DND-41 (cell line): ENCODE data around the gene KCNH8.

Source experiments
- ATAC-seq: fragments of 200-7000 bp; cut with Tn5 transposase; 3 replicates; pipeline ENCODE4 v1.9.1; 2021; ENCODE audit warnings: low read depth; ENCODE audit not compliant: insufficient read depth
- DNase-seq: peaks from one replicate; pipeline ENCODE4 v3.0.0-alpha.2; 2020
- H2AFZ ChIP-seq: 2 replicates; pipeline ENCODE4 v1.6.0; 2012; ENCODE audit warnings: low read depth, low read length
- H3K27ac ChIP-seq: 2 replicates; pipeline ENCODE4 v1.5.1; 2012; ENCODE audit warnings: low read length, inconsistent platforms
- H3K27me3 ChIP-seq: fragments of 200-600 bp; sonication (generic); 2 replicates; pipeline ENCODE4 v1.6.0; 2012; ENCODE audit warnings: low read length, mild to moderate bottlenecking, inconsistent platforms; ENCODE audit not compliant: insufficient read depth, poor library complexity
- H3K36me3 ChIP-seq: 2 replicates; pipeline ENCODE4 v1.5.1; 2012; ENCODE audit warnings: low read length, inconsistent platforms; ENCODE audit not compliant: insufficient read depth
- H3K4me1 ChIP-seq: 2 replicates; pipeline ENCODE4 v1.5.1; 2012; ENCODE audit warnings: mild to moderate bottlenecking, low read length; ENCODE audit not compliant: insufficient read depth
- H3K4me2 ChIP-seq: 2 replicates; pipeline ENCODE4 v1.6.0; 2012; ENCODE audit warnings: mild to moderate bottlenecking, moderate library complexity, low read length, inconsistent platforms; ENCODE audit not compliant: insufficient read depth
- H3K4me3 ChIP-seq, 2 experiments: fragments of 200-600 bp in 1 of 2; shearing (Covaris generic) in 1 of 2; 2 replicates each; pipeline ENCODE4 v1.5.1; 2012 to 2016; ENCODE audit warnings: inconsistent platforms in 2 of 2, low read length in 2 of 2, mild to moderate bottlenecking in 2 of 2, low read depth in 1 of 2, moderate library complexity in 1 of 2
- H3K79me2 ChIP-seq: 2 replicates; pipeline ENCODE4 v1.6.0; 2012; ENCODE audit warnings: low read length, inconsistent platforms; ENCODE audit not compliant: insufficient read depth
- H3K9ac ChIP-seq: 2 replicates; pipeline ENCODE4 v1.6.0; 2012; ENCODE audit warnings: low read depth, mild to moderate bottlenecking, inconsistent platforms, low read length, moderate library complexity
- H3K9me3 ChIP-seq: 2 replicates; pipeline ENCODE4 v1.5.1; 2012; ENCODE audit warnings: low read length, moderate library complexity, mild to moderate bottlenecking, inconsistent platforms; ENCODE audit not compliant: insufficient read depth, severe bottlenecking
- H4K20me1 ChIP-seq: 2 replicates; pipeline ENCODE4 v1.6.0; 2012; ENCODE audit warnings: low read length; ENCODE audit not compliant: insufficient read depth
- EZH2 ChIP-seq: IDR thresholded peaks from 3 replicates; pipeline ENCODE4 v1.6.1; 2012; ENCODE audit warnings: borderline replicate concordance, low read depth, mild to moderate bottlenecking, moderate library complexity, low read length, inconsistent platforms; ENCODE audit not compliant: severe bottlenecking
- TF ChIP-seq, protein P1 (sequence below): IDR thresholded peaks from 2 replicates; pipeline ENCODE4 v1.5.1; 2012; ENCODE audit warnings: borderline replicate concordance, low read length, moderate library complexity, mild to moderate bottlenecking; ENCODE audit not compliant: poor library complexity, severe bottlenecking; ENCODE audit errors: extremely low read depth

Gene KCNH8

GRCh38 chr3:19190126-19190525, 41.8 kb downstream of the KCNH8 start:
- no peaks in the 10 kb centered on the region for H3K4me1 ChIP-seq
- H3K4me2 ChIP-seq, result no peak overlapping the region
- no peak overlapping the region for H3K9ac ChIP-seq
- H2AFZ ChIP-seq, result no peak overlapping the region
- H4K20me1 ChIP-seq, result no peaks in the 10 kb centered on the region
- TF ChIP-seq, protein P1, sequence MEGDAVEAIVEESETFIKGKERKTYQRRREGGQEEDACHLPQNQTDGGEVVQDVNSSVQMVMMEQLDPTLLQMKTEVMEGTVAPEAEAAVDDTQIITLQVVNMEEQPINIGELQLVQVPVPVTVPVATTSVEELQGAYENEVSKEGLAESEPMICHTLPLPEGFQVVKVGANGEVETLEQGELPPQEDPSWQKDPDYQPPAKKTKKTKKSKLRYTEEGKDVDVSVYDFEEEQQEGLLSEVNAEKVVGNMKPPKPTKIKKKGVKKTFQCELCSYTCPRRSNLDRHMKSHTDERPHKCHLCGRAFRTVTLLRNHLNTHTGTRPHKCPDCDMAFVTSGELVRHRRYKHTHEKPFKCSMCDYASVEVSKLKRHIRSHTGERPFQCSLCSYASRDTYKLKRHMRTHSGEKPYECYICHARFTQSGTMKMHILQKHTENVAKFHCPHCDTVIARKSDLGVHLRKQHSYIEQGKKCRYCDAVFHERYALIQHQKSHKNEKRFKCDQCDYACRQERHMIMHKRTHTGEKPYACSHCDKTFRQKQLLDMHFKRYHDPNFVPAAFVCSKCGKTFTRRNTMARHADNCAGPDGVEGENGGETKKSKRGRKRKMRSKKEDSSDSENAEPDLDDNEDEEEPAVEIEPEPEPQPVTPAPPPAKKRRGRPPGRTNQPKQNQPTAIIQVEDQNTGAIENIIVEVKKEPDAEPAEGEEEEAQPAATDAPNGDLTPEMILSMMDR, result no peak
- TF ChIP-seq EZH2, result no peak
- no peaks in the 10 kb centered on the region for H3K9me3 ChIP-seq
- no peak overlapping the region for H3K4me3 ChIP-seq
- no peaks in the 10 kb centered on the region for H3K79me2 ChIP-seq
- DNase-seq (no peak), ATAC-seq (no peak)
- no peak overlapping the region for H3K27ac ChIP-seq
- no peaks in the 10 kb centered on the region for H3K36me3 ChIP-seq
- H3K27me3 ChIP-seq, result no peaks in the 10 kb centered on the region

DNA sequence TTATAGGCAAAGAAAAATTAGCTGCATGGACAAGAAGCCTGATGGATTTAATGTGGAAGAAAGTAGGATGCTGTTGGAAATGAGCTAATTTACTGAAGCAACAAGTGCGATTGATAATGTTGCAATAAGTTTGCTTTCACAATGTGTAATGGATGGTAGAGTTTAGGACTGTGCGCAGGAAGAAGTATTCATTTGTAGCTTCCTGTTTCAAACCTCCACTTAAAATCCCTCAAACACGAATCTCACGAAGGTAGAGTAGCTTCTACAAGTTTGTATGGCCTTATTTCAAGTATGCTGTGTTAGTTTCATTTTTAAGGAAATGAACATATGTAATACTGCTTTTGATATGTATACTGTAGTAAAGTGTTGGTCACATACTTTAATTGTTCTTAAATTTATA, 42.3 kb downstream of the KCNH8 start:
- Histone ChIP-seq H3K36me3 (no peaks in the 10 kb centered on the region), H3K9me3 (no peaks in the 10 kb centered on the region), H3K27me3 (no peaks in the 10 kb centered on the region), H3K9ac (no peak overlapping the region), H3K4me3 (no peak overlapping the region), H3K4me2 (no peak overlapping the region), H3K27ac (no peak overlapping the region), H2AFZ (no peak overlapping the region), H4K20me1 (no peaks in the 10 kb centered on the region), H3K79me2 (no peaks in the 10 kb centered on the region), H3K4me1 (no peaks in the 10 kb centered on the region)
- no peak for TF ChIP-seq EZH2
- TF ChIP-seq, protein P1, result no peak
- no peak for DNase-seq
- ATAC-seq, result no peak

DNA sequence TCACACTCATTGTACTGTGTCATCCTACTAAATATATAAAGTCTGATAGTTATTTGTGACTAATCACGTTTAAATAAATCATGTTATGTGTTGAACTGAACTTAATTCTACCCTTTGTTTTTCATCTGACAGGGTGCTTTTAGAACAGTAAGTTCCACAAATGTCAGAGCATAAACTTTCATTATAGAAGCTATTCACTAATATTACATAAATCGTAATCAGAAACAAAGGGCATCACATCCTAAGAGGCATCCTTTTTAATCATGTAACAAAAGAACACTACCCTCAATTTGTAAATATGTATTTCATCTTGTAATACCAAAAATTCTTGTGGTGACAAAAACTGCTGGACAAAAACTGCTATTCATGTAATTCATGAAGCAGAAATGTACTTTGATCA, 50.8 kb downstream of the KCNH8 start:
- Histone ChIP-seq H2AFZ (no peak overlapping the region), H3K27me3 (no peaks in the 10 kb centered on the region), H3K4me2 (no peak overlapping the region), H3K27ac (no peak overlapping the region), H3K36me3 (no peaks in the 10 kb centered on the region), H3K4me3 (no peak overlapping the region), H3K9me3 (no peaks in the 10 kb centered on the region), H4K20me1 (no peaks in the 10 kb centered on the region), H3K4me1 (no peaks in the 10 kb centered on the region), H3K9ac (no peak overlapping the region), H3K79me2 (no peaks in the 10 kb centered on the region)
- no peak for DNase-seq
- ATAC-seq, result no peak
- TF ChIP-seq EZH2, result no peak
- TF ChIP-seq, protein P1, result no peak

DNA sequence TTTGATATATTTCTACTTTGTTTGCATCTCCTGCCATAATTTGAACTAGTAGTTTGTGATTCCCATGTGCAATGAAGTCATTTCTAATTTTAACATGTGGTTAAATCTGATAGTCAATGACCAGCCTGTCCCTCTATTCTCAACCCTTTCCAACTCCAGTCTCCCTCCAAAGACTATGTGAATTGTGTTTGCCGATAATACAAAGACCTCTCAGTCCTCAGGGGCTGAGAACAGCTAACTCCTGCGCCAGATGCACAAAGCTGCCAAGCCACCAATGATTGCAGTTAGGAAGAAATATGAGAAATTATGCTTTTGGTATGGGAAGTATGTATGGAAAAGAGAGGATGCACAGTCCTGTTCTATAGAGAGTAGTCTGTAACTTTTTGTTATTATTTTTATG, 54.0 kb downstream of the KCNH8 start:
- Histone ChIP-seq H3K4me2 (no peak overlapping the region), H3K9ac (no peak overlapping the region), H3K4me1 (no peaks in the 10 kb centered on the region), H3K36me3 (no peaks in the 10 kb centered on the region), H3K27me3 (no peaks in the 10 kb centered on the region), H3K4me3 (no peak overlapping the region), H3K79me2 (no peaks in the 10 kb centered on the region), H2AFZ (no peak overlapping the region), H3K9me3 (no peaks in the 10 kb centered on the region), H4K20me1 (no peaks in the 10 kb centered on the region), H3K27ac (no peak overlapping the region)
- TF ChIP-seq, protein P1, result no peak
- TF ChIP-seq EZH2, result no peak
- no peak for DNase-seq
- ATAC-seq, result no peak
